SIG-M5 (cell line): ENCODE measurements around the gene ANGPTL7.
"Not testable (repeated sequence)": the region's sequence is repeated elsewhere in the genome, so short reads cannot be mapped to it uniquely, and the experiment has no call there.

ENCODE experiments used
- DNase-seq: peaks from one replicate; lab custom pipeline; 2025; lab: John Stamatoyannopoulos, UW

The ANGPTL7 gene

GRCh38 chr1:11188858-11189451 is at the start of gene ANGPTL7:
Gene ANGPTL7 (plus strand): TSS chr1:11189355. CDS start chr1:11189580, 225 bp downstream.
- DNase-seq, result no peak

- DNase-seq, result no peak
Measured at GRCh38 chr1:11142618-11143391, 46.4 kb upstream of the ANGPTL7 start.

- DNase-seq, result no peak
Measured at GRCh38 chr1:11143401-11143800, 45.8 kb upstream of the ANGPTL7 start.

GRCh38 chr1:11143907-11144306 is 45.2 kb upstream of the ANGPTL7 start:
- no peak for DNase-seq

GRCh38 chr1:11144570-11145256 is 44.4 kb upstream of the ANGPTL7 start:
- no peak for DNase-seq

- DNase-seq, result no peak
Measured at GRCh38 chr1:11145741-11146140, 43.4 kb upstream of the ANGPTL7 start.

GRCh38 chr1:11147197-11147770 is 41.9 kb upstream of the ANGPTL7 start:
- no peak for DNase-seq

- no peak for DNase-seq
Measured at GRCh38 chr1:11150326-11150725, 38.8 kb upstream of the ANGPTL7 start.

GRCh38 chr1:11151114-11151513 is 38.0 kb upstream of the ANGPTL7 start:
- DNase-seq, result no peak

- no peak for DNase-seq
Measured at GRCh38 chr1:11151826-11152612, 37.1 kb upstream of the ANGPTL7 start.

- no peak for DNase-seq
Measured at GRCh38 chr1:11152755-11153154, 36.4 kb upstream of the ANGPTL7 start.

- no peak for DNase-seq
Measured at GRCh38 chr1:11153184-11153583, 36.0 kb upstream of the ANGPTL7 start.

- DNase-seq, result no peak
Measured at GRCh38 chr1:11156441-11156840, 32.7 kb upstream of the ANGPTL7 start.

GRCh38 chr1:11156963-11157362 is 32.2 kb upstream of the ANGPTL7 start:
- DNase-seq, result no peak

GRCh38 chr1:11157394-11157793 is 31.8 kb upstream of the ANGPTL7 start:
- no peak for DNase-seq

GRCh38 chr1:11157867-11158266 is 31.3 kb upstream of the ANGPTL7 start:
- DNase-seq, result no peak

- DNase-seq, result no peak
Measured at GRCh38 chr1:11158291-11158690, 30.9 kb upstream of the ANGPTL7 start.

GRCh38 chr1:11158720-11159321 is 30.3 kb upstream of the ANGPTL7 start:
- no peak for DNase-seq

- not testable (repeated sequence) for DNase-seq
Measured at GRCh38 chr1:11162752-11163151, 26.4 kb upstream of the ANGPTL7 start.

GRCh38 chr1:11166744-11167143 is 22.4 kb upstream of the ANGPTL7 start:
- not testable (repeated sequence) for DNase-seq

- DNase-seq, result no peak
Measured at GRCh38 chr1:11168731-11169130, 20.4 kb upstream of the ANGPTL7 start.
